Esophagus squamous epithelium (tissue), 4 donors: ENCODE measurements around the gene MEIS2.

Experiments
- POLR2A ChIP-seq, 4 donors: fragments of 450-650 bp; IDR thresholded peaks; one replicate each; pipeline ENCODE4 v1.6.1; 2017; ENCODE audit warnings: antibody characterized with exemption in 4 of 4, mild to moderate bottlenecking in 4 of 4, moderate library complexity in 3 of 4
- TF ChIP-seq, protein P1 (sequence below), 6 experiments: fragments of 450-650 bp in 4 of 6; fragments of 200-600 bp in 2 of 6; sonication (generic) in 2 of 6; IDR thresholded peaks; one replicate each; pipeline ENCODE4 v1.5.1; 2016 to 2019; ENCODE audit warnings: antibody characterized with exemption in 6 of 6, mild to moderate bottlenecking in 4 of 6, moderate library complexity in 4 of 6

DNA sequence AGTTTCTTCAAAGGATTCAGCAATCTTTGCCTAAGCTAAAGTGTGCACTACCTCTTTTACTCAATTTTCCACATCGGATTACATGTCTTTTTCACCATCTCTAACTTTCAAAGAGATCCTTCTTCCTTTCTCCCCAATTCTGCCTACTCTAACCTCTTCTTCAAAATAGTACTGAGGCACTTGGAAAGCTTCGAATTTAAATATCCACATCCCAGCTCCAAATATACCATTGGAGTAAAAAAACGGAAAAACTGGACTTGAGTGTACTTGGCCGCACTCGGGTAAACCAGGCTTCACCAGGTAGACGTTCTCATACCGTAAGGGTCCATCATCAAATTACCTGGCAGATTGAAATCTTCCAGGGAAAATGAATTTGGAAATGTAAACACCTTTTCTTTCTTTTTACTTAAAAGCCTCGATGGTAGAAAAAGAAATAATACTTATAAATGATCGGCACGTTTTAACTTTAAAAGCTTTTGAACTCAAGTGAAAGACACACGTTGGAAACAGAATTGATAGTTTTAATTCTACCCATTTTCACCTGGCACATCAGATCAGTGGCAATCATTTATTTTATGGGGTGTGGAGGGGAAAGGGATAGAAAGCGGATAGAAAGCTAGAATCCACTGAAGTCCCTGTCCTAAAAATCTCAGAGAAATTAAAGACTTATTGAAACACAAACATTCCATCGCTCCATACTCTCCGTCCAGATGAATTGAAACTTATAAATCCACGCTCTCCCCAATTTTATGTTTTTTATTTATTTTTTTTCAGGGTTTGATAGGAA, 8.2 kb upstream of the MEIS2 start:
- TF ChIP-seq, protein P1, sequence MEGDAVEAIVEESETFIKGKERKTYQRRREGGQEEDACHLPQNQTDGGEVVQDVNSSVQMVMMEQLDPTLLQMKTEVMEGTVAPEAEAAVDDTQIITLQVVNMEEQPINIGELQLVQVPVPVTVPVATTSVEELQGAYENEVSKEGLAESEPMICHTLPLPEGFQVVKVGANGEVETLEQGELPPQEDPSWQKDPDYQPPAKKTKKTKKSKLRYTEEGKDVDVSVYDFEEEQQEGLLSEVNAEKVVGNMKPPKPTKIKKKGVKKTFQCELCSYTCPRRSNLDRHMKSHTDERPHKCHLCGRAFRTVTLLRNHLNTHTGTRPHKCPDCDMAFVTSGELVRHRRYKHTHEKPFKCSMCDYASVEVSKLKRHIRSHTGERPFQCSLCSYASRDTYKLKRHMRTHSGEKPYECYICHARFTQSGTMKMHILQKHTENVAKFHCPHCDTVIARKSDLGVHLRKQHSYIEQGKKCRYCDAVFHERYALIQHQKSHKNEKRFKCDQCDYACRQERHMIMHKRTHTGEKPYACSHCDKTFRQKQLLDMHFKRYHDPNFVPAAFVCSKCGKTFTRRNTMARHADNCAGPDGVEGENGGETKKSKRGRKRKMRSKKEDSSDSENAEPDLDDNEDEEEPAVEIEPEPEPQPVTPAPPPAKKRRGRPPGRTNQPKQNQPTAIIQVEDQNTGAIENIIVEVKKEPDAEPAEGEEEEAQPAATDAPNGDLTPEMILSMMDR (IDR thresholded peaks at IDR 0.05) = no peak
- no peak for TF ChIP-seq POLR2A (IDR thresholded peaks at IDR 0.05)
